MM.1S (cell line): ENCODE measurements around the gene IGFBP4.

ENCODE experiments used
- EZH2 ChIP-seq: fragments of 300-600 bp; sonication (generic); optimal IDR thresholded peaks from 2 replicates; pipeline ENCODE3; 2017; ENCODE audit warnings: low read depth, mild to moderate bottlenecking, antibody characterized with exemption, low read length, mixed read lengths
- TF ChIP-seq, protein P1 (sequence below): fragments of 300-600 bp; sonication (generic); IDR thresholded peaks from 2 replicates; pipeline ENCODE4 v1.5.1; 2016; ENCODE audit warnings: antibody characterized with exemption, low read length, mixed read lengths

- TF ChIP-seq, protein P1, sequence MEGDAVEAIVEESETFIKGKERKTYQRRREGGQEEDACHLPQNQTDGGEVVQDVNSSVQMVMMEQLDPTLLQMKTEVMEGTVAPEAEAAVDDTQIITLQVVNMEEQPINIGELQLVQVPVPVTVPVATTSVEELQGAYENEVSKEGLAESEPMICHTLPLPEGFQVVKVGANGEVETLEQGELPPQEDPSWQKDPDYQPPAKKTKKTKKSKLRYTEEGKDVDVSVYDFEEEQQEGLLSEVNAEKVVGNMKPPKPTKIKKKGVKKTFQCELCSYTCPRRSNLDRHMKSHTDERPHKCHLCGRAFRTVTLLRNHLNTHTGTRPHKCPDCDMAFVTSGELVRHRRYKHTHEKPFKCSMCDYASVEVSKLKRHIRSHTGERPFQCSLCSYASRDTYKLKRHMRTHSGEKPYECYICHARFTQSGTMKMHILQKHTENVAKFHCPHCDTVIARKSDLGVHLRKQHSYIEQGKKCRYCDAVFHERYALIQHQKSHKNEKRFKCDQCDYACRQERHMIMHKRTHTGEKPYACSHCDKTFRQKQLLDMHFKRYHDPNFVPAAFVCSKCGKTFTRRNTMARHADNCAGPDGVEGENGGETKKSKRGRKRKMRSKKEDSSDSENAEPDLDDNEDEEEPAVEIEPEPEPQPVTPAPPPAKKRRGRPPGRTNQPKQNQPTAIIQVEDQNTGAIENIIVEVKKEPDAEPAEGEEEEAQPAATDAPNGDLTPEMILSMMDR = no peak
- no peak for TF ChIP-seq EZH2
Measured at GRCh38 chr17:40457964-40458791, 14.9 kb downstream of the IGFBP4 start.
